Endodermal cell (in vitro differentiated cells): Measurements from ENCODE around the gene DAND5. TPM values are rescaled to one million over a fixed set of nuclear protein-coding genes. Genes with fewer than 3 reads are reported as not detected.
"Not testable (repeated sequence)": the region's sequence is repeated elsewhere in the genome, so short reads cannot be mapped to it uniquely, and the experiment has no call there.

ENCODE experiments used
- DNase-seq: peaks from one replicate; pipeline ENCODE4 v3.0.0-alpha.2; 2017
- H3K27ac ChIP-seq: 2 replicates; pipeline ENCODE4 v1.5.1; 2013; ENCODE audit warnings: mild to moderate bottlenecking, low read depth, low read length, moderate library complexity
- H3K27me3 ChIP-seq: 2 replicates; pipeline ENCODE4 v1.6.1; 2013; ENCODE audit warnings: mild to moderate bottlenecking, low read length, moderate library complexity; ENCODE audit not compliant: insufficient read depth, control insufficient read depth, poor library complexity, severe bottlenecking
- H3K36me3 ChIP-seq: 2 replicates; pipeline ENCODE4 v1.7.0; 2013; ENCODE audit warnings: mild to moderate bottlenecking, low read length, moderate library complexity; ENCODE audit not compliant: control insufficient read depth, insufficient read depth
- H3K4me1 ChIP-seq: one replicate; pipeline ENCODE4 v1.7.0; 2013; ENCODE audit warnings: low read length; ENCODE audit not compliant: control insufficient read depth, insufficient read depth
- H3K4me3 ChIP-seq: 2 replicates; pipeline ENCODE4 v1.5.1; 2013; ENCODE audit warnings: mild to moderate bottlenecking, low read length, moderate library complexity
- H3K9ac ChIP-seq: 2 replicates; pipeline ENCODE4 v1.6.1; 2013; ENCODE audit warnings: mild to moderate bottlenecking, low read length, moderate library complexity; ENCODE audit not compliant: poor library complexity, severe bottlenecking; ENCODE audit errors: extremely low read depth
- H3K9me3 ChIP-seq: 2 replicates; pipeline ENCODE4 v1.6.1; 2013; ENCODE audit warnings: mild to moderate bottlenecking, low read length, moderate library complexity; ENCODE audit not compliant: control insufficient read depth
- H3K27ac Mint-ChIP-seq: 2 replicates; pipeline ENCODE4 v1.8.0; 2020; ENCODE audit warnings: mixed read lengths
- H3K27me3 Mint-ChIP-seq: 2 replicates; pipeline ENCODE4 v1.8.0; 2021; ENCODE audit warnings: mild to moderate bottlenecking, mixed read lengths; ENCODE audit not compliant: insufficient read depth
- H3K36me3 Mint-ChIP-seq: 2 replicates; pipeline ENCODE4 v1.8.0; 2020; ENCODE audit warnings: low read depth, mixed read lengths
- H3K4me1 Mint-ChIP-seq: 2 replicates; pipeline ENCODE4 v1.8.0; 2020; ENCODE audit warnings: mixed read lengths
- H3K4me3 Mint-ChIP-seq: 2 replicates; pipeline ENCODE4 v1.8.0; 2020; ENCODE audit warnings: mild to moderate bottlenecking, moderate library complexity, mixed read lengths
- H3K9me3 Mint-ChIP-seq: 2 replicates; pipeline ENCODE4 v1.8.0; 2020; ENCODE audit warnings: mild to moderate bottlenecking, mixed read lengths
- WGBS, 2 experiments: methylation state at CpG; one replicate each; pipeline versions ENCODE4 v1.1.5 to v1.1.7; 2013; ENCODE audit warnings: missing lambda C conversion rate in 2 of 2, mixed read lengths in 1 of 2; ENCODE audit not compliant: insufficient coverage in 1 of 2, insufficient read length in 1 of 2; 5-methylcytosine and 5-hydroxymethylcytosine counted together
- total RNA-seq, 2 donors: library from RNA; stranded (reverse); fragmentation: NEBNext Ultra II Directional in 1 of 2; extraction: Animal tissue kit (Norgen Biotek cat#: 25700) in 1 of 2; gene quantifications; 2 replicates in 1 of 2; 3 replicates in 1 of 2; pipeline ENCODE4 v1.2.1, GENCODE V29; 2021
- TF ChIP-seq, protein P1 (sequence below): fragments of 200-600 bp; sonication (generic); conservative IDR thresholded peaks from 2 replicates; pipeline ENCODE4 v1.5.0; 2021; ENCODE audit warnings: antibody characterized with exemption, mild to moderate bottlenecking

The DAND5 gene
- total RNA-seq, 2 donors from 2014 or later = 0.13 to 0.40 TPM

DNA sequence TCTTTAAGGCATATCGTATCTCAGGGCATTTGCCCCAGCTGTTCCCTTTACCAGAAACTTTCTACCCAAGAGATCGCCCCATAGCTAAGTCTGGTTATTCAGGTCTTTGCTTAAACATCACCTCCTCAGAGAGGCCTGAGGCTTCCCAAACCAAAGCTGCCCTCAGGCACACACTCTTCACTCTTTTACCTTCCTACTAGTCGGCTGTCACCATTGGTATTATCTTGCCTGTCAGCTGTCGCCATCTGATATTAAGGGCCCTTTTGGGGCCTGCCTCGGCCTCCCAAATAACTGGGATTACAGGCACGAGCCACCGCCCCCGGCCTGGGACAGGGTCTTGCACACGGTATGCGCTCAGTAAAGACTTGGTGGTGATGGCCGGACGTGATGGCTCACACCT, 13.4 kb upstream of the DAND5 start:
- peak overlapping the region; percentile 82 for H3K9ac ChIP-seq
- H3K4me3 ChIP-seq = peak overlapping the region; percentile 95
- peak overlapping the region; percentile 85 for H3K4me3 Mint-ChIP-seq
- TF ChIP-seq, protein P1, sequence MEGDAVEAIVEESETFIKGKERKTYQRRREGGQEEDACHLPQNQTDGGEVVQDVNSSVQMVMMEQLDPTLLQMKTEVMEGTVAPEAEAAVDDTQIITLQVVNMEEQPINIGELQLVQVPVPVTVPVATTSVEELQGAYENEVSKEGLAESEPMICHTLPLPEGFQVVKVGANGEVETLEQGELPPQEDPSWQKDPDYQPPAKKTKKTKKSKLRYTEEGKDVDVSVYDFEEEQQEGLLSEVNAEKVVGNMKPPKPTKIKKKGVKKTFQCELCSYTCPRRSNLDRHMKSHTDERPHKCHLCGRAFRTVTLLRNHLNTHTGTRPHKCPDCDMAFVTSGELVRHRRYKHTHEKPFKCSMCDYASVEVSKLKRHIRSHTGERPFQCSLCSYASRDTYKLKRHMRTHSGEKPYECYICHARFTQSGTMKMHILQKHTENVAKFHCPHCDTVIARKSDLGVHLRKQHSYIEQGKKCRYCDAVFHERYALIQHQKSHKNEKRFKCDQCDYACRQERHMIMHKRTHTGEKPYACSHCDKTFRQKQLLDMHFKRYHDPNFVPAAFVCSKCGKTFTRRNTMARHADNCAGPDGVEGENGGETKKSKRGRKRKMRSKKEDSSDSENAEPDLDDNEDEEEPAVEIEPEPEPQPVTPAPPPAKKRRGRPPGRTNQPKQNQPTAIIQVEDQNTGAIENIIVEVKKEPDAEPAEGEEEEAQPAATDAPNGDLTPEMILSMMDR = no peak
- no peaks in the 10 kb centered on the region for H3K27me3 Mint-ChIP-seq
- H3K27ac Mint-ChIP-seq = peak overlapping the region; percentile 92
- no peaks in the 10 kb centered on the region for H3K9me3 Mint-ChIP-seq
- no peaks in the 10 kb centered on the region for H3K4me1 ChIP-seq
- no peaks in the 10 kb centered on the region for H3K27me3 ChIP-seq
- peaks cover 34% of the 10 kb centered on the region for H3K36me3 Mint-ChIP-seq
- H3K27ac ChIP-seq = no peak overlapping the region
- peaks cover 13% of the 10 kb centered on the region for H3K4me1 Mint-ChIP-seq
- no peak for DNase-seq
- peaks cover 29% of the 10 kb centered on the region for H3K36me3 ChIP-seq
- no peaks in the 10 kb centered on the region for H3K9me3 ChIP-seq
- WGBS, 2 experiments = 75 to 83% methylated on average over 12 of the region's 12 CpGs

DNA sequence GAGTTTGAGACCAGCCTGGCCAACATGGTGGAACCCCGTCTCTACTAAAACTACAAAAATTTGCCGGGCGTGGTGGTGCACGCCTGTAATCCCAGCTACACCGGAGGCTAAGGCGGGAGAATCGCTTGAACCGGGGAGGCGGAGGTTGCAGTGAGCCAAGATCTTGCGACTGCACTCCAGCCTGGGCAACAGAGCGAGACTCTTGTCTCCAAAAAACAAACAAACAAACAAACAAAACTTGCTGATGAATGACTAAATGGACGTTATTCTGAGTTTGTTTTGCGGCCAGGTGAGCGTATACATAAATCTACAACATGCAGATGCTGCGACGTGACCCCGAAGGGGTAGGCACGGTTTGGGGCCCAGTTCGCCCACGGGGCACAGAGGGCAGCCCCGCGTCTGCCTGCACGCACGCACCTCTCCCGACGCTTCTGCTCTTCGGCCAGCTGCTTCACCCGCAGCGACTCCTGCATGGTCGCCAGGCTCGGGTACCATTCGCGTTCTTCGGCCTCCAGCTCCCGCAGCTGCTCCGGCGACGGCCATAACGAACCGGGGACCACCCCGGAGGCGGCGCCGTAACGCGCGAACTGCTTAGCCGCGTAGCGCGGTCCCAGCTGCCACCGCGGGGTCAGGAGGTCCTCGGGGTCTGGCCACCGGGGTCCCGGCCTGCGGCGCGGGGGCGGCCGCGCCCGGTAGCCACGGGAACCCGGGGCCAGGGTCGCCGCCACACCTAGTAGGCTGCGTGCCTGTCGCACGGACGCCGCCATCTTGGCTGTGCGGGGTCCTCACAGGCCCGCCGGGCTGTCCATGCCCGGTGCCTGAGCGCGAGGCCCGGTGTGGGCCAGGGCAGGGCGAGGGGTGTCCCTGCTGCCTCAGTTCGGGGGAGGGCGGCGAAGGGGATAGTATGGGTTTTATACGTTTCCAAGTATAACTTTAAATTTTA, 12.7 kb upstream of the DAND5 start, which contains the start of gene GADD45GIP1:
Gene GADD45GIP1, minus strand, starts transcription at position 778 of the 943 bp plus-strand sequence. Its CDS starts 11 bp downstream, at position 767.
- Mint-ChIP-seq H3K27me3 (no peaks in the 10 kb centered on the region), H3K9me3 (no peaks in the 10 kb centered on the region), H3K4me3 (peak within 1 kb of the TSS; percentile 85), H3K4me1 (peaks cover 13% of the 10 kb centered on the region), H3K27ac (peak within 1 kb of the TSS; percentile 92), H3K36me3 (peaks cover 27% of the 10 kb centered on the region)
- H3K9me3 ChIP-seq = no peaks in the 10 kb centered on the region
- H3K27ac ChIP-seq = peak within 1 kb of the TSS; percentile 77
- no peaks in the 10 kb centered on the region for H3K27me3 ChIP-seq
- WGBS, 2 experiments = 4 to 6% methylated on average over 28 to 81 of the region's 84 CpGs
- H3K4me3 ChIP-seq = peak within 1 kb of the TSS; percentile 95
- peak within 1 kb of the TSS; percentile 82 for H3K9ac ChIP-seq
- peaks cover 22% of the 10 kb centered on the region for H3K36me3 ChIP-seq
- TF ChIP-seq, protein P1 = no peak
- peak; percentile 91 for DNase-seq
- no peaks in the 10 kb centered on the region for H3K4me1 ChIP-seq

DNA sequence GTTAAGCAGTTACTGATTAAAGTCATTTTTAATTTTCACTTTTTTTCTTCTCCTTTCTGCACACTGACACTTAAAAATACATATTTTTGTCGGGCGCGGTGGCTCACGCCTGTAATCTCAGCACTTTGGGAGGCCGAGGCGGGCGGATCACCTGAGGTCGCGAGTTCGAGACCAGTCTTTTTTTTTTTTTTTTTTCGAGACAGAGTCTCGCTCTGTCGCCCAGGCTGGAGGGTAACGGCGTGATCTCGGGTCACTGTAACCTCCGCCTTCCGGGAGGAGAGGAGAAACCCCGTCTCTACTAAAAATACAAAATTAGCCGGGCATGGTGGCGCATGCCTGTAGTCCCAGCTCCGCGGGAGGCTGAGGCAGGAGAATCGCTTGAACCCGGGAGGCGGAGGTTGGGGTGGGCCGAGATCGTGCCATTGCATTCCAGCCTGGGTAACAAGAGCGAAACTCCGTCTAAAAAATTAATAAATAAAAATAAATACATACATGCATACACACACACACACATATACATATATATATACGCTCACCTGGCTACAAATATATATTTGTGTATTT, 11.9 kb upstream of the DAND5 start:
- H3K27me3 ChIP-seq, H3K27me3 Mint-ChIP-seq, H3K9me3 Mint-ChIP-seq, H3K4me1 ChIP-seq, H3K9me3 ChIP-seq, DNase-seq: not testable (repeated sequence)
- peaks cover 13% of the 10 kb centered on the region for H3K4me1 Mint-ChIP-seq
- 82 to 85% methylated on average over 21 to 27 of the region's 31 CpGs for WGBS, 2 experiments
- peak overlapping the region; percentile 89 for H3K27ac Mint-ChIP-seq
- H3K27ac ChIP-seq = peak overlapping the region; percentile 77
- H3K36me3 ChIP-seq = peaks cover 18% of the 10 kb centered on the region
- H3K36me3 Mint-ChIP-seq = peaks cover 22% of the 10 kb centered on the region
- peak overlapping the region; percentile 82 for H3K9ac ChIP-seq
- H3K4me3 Mint-ChIP-seq = peak overlapping the region; percentile 85
- peak overlapping the region; percentile 95 for H3K4me3 ChIP-seq
